GM18508 (cell line): ENCODE data around the gene FBXW5.

Experiments used
- ATAC-seq: cut with Tn5 transposase; IDR thresholded peaks from one replicate; pipeline ENCODE4 v1.9.1; 2021; ENCODE audit warnings: moderate number of reproducible peaks; ENCODE audit not compliant: insufficient read depth, unreplicated experiment

FBXW5 gene

GRCh38 chr9:136950656-136951276 lies 6.2 kb upstream of the FBXW5 start:
- ATAC-seq: no peak

DNA sequence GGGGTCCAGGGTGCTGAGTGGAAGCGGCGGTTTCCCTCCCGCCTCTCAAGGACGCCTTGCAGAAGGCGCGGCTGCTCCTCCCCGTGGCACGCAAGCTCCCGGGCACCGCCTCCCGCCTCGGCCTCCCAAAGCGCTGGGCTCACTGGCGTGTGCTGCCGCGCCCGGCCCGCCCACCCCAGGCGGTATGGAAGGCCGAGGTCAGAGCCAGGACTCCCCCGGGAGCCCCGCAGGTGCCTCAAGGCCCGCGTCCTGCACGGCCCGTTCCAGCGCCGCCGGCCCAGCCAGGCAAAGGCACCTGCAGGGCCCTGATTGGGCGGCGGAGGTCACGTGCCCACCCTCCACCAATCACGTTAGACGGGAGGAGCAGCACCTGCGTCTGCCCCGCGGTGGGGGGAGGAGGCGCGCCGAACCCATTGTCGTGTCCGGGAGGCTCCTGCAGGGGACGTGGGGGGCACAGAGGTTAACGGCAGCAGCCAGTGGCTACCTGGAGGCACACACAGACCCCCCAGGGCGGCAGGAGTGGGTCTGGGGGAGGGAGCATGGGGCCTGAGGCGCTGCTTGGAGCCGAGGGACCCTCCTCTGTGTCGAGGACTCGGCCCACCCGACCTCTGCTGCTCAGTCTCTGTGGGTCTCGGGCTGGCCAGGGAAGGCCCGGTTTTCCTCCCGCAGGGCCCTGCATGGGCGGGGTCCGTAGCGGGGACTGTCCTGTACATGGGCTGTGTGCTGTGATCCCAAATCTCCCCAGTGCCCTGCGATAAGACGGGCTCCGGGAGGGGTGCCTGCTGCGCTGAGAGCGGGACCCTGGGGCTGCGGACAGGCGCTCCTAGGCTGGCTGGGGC lies 5.5 kb upstream of the FBXW5 start:
- ATAC-seq: no peak

DNA sequence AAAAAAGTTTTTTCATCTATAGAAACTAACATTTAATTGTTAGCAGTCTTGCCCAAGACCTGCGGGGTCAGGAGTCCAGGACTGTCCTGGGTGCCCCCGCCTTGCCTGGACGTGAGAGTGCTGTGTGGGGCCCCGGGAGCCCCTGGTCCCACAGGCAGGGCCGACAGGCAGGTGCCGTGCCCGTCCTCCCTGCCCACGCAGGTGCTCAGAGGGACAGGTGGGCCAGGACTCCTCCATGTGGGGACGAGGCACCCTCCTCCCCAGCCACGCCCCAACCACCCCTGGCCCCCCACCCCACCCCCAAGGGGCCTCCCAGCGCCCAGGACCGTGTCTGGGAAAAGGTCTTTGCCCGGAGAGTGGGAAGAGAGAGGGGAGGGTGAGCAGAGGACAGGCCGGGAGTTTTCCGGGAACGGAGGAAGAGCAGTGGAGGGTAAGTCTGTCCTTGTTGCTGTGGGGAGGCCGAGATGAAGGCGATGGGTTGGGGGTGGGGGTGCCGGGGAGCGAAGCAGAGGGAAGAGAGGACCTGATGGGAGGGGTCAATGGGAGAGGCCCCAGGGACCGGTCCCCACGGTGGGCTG lies 4.8 kb upstream of the FBXW5 start:
- no peak for ATAC-seq

DNA sequence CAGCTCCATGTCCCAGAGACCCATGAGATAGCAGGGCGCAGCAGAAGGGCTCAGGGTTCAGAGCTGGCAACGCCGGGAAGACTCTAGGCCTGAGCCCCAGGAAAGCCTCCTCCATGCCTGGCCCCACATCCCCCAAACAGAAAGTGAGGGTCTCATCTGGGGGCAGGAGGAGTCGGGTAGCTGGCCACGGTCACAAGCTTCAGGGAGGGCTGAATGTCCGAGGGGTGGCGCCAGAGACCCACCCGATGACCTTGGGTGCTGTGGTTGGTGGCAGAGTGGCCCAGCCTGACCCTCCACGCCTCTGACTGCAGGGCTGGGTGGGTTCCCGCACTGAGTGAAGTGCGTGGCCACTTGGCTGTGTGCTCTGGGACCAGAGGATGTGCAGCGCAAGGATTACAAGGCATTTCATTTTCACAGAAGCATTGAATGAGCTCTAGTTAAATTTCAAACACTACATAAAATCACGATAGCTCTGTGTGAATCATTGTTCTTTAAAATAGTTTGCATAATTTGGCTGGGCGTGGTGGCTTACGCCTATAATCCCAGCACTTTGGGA lies 3.5 kb upstream of the FBXW5 start:
- ATAC-seq: no peak

DNA sequence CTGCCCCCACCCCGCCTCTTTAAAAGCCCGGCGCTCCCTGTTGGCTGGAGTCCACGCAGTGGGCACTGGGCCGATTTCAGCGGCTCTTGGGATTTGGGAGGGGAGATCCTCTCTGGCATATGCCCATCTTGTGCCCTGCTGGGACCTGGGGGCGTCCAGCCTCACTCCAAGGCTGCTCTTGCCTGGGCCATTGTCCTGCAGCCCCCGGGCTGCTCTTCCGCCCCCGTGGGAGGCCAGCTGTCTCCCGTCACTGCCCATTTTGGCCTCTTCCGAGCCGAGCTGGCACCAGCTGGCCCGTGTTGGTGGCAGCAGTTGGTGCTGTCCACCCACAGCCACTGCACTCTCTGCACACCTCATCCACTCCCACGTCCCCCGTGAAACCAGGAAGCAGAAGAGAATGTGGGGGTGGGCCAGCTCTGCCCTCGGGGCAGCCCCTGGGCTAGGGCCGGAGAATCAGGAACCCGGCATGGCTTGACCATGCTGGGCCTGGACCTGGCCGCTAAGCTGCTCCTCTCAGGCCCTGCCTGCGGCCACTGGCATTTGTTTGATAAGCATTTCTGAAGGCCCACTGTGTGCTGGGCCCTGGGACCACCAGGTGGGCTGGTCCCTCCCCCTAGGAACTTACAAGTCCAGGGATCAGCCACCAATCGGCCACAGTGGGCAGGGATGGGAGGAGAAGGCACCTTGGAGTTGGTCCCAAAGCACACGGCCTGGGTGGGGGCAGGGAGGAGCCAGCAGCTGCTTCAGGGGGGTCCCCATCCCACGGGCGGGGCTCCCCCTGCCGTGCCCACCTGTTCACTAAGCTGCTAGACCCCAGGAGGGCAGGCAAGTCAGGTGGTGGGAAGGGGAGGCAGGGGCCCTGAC lies 2.7 kb upstream of the FBXW5 start:
- ATAC-seq: no peak

GRCh38 chr9:136946228-136947027 lies 1.9 kb upstream of the FBXW5 start:
- ATAC-seq: no peak

DNA sequence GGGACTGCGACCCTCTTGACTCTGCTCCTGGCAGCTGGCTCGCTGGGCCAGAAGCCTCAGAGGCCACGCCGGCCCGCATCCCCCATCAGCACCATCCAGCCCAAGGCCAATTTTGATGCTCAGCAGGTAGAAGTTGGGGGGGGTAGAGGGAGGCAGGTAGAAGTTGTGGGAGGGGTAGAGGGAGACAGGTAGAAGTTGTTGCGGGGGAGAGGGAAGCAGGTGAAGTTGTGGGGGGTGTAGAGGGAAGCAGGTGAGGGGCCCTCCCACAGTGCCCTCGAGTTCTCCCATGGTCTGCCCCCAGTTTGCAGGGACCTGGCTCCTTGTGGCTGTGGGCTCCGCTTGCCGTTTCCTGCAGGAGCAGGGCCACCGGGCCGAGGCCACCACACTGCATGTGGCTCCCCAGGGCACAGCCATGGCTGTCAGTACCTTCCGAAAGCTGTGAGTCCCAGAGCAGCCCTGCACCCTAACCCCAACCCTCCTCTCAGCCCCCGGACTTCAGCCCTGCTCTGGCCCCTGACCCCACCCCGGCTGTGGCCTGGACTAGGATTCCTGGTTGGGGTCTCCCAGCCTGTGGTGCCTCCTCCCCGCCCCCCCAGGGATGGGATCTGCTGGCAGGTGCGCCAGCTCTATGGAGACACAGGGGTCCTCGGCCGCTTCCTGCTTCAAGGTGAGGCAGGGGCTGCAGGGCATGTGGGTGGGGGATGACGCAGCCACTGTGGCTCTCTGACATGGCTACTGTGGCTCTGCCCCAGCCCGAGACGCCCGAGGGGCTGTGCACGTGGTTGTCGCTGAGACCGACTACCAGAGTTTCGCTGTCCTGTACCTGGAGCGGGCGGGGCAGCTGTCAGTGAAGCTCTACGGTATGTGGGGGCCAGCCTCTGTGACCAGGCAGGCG lies 1.0 kb upstream of the FBXW5 start:
- ATAC-seq: no peak

GRCh38 chr9:136944212-136944518 lies 373 bp downstream of the FBXW5 start:
- no peak for ATAC-seq

DNA sequence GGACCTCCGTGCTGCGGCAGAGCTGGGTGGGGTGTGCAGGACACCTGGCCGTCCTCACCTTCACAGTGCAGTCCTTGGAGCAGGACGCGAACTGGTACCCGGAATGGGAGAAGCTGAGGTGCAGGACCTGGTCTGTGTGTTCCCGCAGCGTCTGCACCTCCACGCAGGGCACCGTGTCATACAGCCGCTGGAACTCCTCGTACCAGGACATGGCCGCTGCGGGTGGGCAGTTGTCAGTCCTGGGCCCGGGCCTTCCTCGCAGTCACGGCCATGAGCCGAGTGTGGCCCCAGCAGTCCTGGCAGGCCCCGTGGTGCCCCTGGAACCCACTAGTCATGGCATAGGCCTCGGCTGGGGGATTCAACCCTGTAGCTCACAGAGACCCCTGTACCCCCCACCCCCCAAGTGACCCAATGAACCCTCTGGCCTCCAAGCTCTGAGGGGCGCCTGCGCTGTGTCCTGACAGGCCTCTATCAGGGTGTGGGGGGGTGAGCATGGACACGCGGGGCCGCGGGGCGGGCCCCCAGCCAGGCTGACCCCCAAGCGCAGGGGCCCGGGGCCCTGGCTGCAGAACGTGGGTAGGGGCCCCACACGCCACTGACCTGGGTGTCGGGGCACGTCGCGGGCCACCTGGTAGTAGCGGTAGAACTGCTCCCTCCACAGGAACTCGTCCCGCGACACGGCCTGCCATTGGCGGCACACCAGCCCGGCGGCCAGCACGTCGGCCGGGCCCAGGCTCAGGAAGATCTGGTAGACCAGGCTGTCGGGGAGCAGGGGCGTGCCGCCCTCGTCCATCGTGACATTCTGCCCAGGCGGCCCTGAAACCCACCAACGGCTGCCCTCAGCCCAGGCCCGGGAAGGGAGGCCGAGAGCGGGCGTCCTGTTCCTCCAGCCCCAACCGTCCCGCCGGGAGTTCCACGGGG lies 987 bp downstream of the FBXW5 start:
- no peak for ATAC-seq

GRCh38 chr9:136942881-136943230 lies 1.7 kb downstream of the FBXW5 start:
- ATAC-seq: no peak

DNA sequence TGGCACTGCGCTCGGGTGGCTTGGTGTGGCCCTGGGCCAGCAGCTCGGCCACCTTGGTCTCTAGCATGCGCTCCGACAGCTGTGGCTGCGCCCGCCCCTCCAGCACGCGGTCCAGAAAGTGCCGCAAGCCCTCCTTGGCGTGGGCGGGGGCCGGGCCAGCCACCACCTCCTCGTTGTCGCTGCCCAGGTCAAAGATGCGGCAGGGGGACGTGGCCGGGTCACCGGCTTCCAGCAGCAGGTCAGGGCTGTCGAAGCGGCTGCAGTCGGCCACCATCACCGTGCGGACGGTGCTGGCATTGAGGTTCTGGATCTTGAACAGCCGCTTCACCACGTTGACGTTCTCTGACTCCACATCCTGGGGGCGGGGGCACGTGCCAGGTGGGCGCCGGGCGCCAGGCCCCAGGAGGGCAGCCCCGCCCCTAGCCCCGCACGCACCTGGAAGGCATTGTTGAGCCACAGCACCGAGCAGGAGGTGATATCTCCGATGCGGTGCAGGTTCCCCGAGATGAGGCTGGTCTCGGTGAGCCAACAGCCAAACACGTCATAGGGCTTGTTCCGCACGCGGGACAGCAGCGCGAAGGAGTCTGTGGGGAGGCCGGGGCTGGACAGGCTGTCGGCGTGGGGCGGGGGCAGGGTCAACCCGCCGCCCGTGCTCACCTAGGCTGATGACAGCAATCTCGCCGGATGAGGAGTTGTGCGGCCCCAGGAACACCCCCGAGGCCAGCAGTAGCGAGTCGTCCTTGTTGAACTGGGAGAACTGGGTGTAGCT lies 2.2 kb downstream of the FBXW5 start:
- ATAC-seq: no peak

DNA sequence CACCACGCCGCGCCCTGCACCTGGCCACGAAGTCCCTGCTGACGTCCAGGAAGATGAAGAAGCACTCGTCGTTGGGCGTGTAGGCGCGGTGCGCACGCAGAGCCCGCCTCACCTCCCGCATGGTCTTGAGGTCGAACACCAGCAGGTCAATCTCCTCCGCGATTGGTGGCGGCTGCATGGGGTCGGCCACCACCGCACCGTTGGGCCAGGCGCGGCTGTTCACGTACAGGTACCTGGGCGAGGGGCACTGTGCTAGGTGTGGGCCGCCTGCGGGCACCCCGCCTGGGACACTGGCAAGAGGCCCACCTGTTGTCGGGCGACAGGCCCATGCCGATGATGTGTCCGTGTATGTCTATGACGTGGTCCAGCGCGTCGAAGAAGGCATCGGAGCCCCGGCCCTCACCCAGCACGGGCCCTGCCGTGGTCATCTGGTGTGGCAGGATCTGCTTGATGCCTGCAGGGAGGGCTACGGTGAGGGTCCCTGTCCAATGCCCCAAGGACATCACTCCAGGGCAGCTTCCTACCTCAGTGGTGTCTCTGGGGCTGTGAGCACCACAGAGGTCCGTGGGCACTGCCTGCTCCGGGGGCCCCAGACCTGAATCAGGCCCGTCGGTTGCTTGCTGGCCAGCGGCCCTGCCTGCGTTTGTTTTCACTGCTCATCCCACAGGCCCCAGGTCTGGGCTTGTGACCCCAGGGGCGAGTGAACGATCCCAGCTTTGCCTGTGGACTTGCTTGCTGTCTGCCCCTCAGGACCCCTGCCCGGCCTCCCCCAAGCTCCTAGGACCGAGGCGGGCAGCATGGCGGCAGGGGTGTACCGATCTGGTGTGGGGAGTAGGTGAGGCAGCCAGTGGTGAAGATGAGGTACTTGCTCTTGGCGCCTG lies 3.1 kb downstream of the FBXW5 start:
- ATAC-seq: no peak

DNA sequence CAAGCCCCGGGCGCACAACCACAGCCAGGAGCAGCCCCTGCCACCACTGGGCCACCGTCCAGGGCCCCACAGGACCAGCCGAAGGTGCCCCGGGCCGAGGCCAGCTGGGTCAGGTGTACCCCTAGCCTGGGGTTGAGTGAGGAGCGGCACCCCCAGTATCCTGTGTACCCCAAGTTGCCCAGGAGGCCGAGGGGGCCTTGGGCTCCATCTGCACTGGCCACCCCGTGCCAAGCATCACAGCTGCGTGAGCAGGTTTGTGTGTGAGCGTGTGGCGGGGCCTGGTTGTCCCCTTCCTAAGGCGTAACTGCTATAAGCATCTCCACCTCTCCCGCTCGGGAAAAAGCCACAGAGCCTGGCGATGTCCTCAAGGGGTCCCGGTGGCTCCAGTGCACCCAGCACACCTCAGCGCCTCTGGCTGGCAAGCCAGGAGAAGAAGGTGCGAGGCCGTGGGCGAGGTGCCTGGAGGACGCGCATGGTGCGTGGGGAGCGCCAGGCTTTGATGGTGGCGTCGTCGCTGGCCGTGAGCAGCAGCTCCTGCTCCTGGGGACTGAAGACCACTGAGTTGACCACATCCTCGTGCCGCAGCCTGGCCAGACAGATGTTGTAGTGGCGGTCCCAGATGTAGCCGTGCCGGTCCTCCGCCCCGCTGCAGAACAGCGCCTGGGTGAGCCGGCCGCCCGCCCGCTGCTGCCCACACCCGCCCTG lies 3.9 kb downstream of the FBXW5 start:
- no peak for ATAC-seq

DNA sequence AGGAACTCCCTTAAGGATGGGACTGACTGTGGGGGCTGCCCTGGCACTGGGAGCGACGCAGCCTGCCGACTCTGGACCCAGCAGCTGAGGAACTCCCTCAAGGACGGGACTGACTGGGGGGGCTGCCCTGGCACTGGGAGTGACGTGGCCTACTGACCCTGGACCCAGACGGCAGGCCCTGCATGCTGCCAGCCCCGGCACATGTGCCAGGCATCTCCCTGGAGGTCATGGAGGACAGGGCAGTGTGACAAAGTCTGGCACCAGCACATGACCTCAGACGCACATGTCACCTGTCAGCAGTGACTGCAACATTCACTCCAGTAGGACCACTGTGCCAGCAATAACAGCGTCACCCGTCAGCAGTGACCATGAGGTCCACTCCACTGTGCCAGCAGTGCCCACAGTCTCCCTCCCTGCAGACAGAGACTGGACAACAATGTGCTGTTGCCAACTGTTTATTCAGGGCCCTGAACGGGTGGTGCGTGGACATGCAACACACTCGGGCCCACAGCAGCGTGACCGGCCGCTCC lies 4.5 kb downstream of the FBXW5 start:
- no peak for ATAC-seq

- ATAC-seq: no peak
These were observed 5.0 kb downstream of the FBXW5 start for GRCh38 chr9:136939431-136939995.
